SK-N-SH treated with all-trans-retinoic acid at 6 μM for 48 hours (cell line): ENCODE results near the gene POLE.

Source experiments
- ATAC-seq: fragments of 200-7000 bp; cut with Tn5 transposase; 3 replicates; pipeline ENCODE4 v1.9.1; 2020; ENCODE audit warnings: mild to moderate bottlenecking, moderate library complexity
- ARNTL ChIP-seq: fragments of 450-650 bp; formaldehyde crosslinking; IDR thresholded peaks from 2 replicates; pipeline ENCODE4 v1.5.0; 2020; ENCODE audit warnings: low read depth, mild to moderate bottlenecking, moderate library complexity, borderline replicate concordance
- BACH2 ChIP-seq: fragments of 250-450 bp; sonication (Bioruptor Pico); IDR thresholded peaks from 2 replicates; pipeline ENCODE4 v1.9.0; 2021; ENCODE audit warnings: mild to moderate bottlenecking, borderline replicate concordance
- CSDC2 ChIP-seq: fragments of 250-450 bp; sonication (Bioruptor Pico); IDR thresholded peaks from 2 replicates; pipeline ENCODE4 v1.5.0; 2020; ENCODE audit warnings: mild to moderate bottlenecking, moderate library complexity
- ESRRG ChIP-seq: fragments of 250-450 bp; sonication (Bioruptor Pico); IDR thresholded peaks from 2 replicates; pipeline ENCODE4 v1.6.1; 2021; ENCODE audit warnings: mild to moderate bottlenecking
- GLIS3 ChIP-seq: fragments of 250-450 bp; sonication (Bioruptor Pico); IDR thresholded peaks from 2 replicates; pipeline ENCODE4 v1.5.0; 2020; ENCODE audit warnings: mild to moderate bottlenecking, moderate library complexity
- ISL1 ChIP-seq: fragments of 250-450 bp; sonication (Bioruptor Pico); IDR thresholded peaks from 2 replicates; pipeline ENCODE4 v2.1.2; 2022; ENCODE audit warnings: mild to moderate bottlenecking, moderate library complexity
- OSR1 ChIP-seq: fragments of 250-450 bp; sonication (Bioruptor Pico); IDR thresholded peaks from 2 replicates; pipeline ENCODE4 v1.8.0; 2022; ENCODE audit warnings: moderate library complexity, mild to moderate bottlenecking, inconsistent platforms
- PPARA ChIP-seq: fragments of 250-450 bp; sonication (Bioruptor Pico); IDR thresholded peaks from 2 replicates; pipeline ENCODE4 v1.5.0; 2020; ENCODE audit warnings: mild to moderate bottlenecking, borderline replicate concordance
- RARB ChIP-seq: fragments of 250-450 bp; sonication (Bioruptor Pico); IDR thresholded peaks from 2 replicates; pipeline ENCODE4 v1.8.0; 2021; ENCODE audit warnings: mild to moderate bottlenecking, moderate library complexity
- SNAI2 ChIP-seq: fragments of 250-450 bp; sonication (Bioruptor Pico); IDR thresholded peaks from 2 replicates; pipeline ENCODE4 v1.5.0; 2020; ENCODE audit warnings: mild to moderate bottlenecking, moderate library complexity
- TCF4 ChIP-seq: fragments of 250-450 bp; sonication (Bioruptor Pico); IDR thresholded peaks from 2 replicates; pipeline ENCODE4 v1.8.0; 2021; ENCODE audit warnings: mild to moderate bottlenecking, moderate library complexity, borderline replicate concordance
- TOX ChIP-seq: fragments of 250-450 bp; sonication (Bioruptor Pico); IDR thresholded peaks from 2 replicates; pipeline ENCODE4 v1.8.0; 2021; ENCODE audit warnings: mild to moderate bottlenecking, moderate library complexity, borderline replicate concordance
- ZC3H10 ChIP-seq: fragments of 250-450 bp; sonication (Bioruptor Pico); IDR thresholded peaks from 2 replicates; pipeline ENCODE4 v1.5.1; 2021; ENCODE audit warnings: mild to moderate bottlenecking, moderate library complexity
- ZFP3 ChIP-seq: fragments of 250-450 bp; sonication (Bioruptor Pico); IDR thresholded peaks from 2 replicates; pipeline ENCODE4 v1.5.0; 2020; ENCODE audit warnings: mild to moderate bottlenecking, moderate library complexity
- ZFP30 ChIP-seq: fragments of 450-650 bp; formaldehyde crosslinking; IDR thresholded peaks from 2 replicates; pipeline ENCODE4 v1.5.0; 2022; ENCODE audit warnings: mild to moderate bottlenecking, moderate library complexity
- ZNF565 ChIP-seq: fragments of 450-650 bp; formaldehyde crosslinking; conservative IDR thresholded peaks from 2 replicates; pipeline ENCODE4 v1.5.0; 2020; ENCODE audit warnings: low read depth, mild to moderate bottlenecking, moderate library complexity
- ZNF70 ChIP-seq: fragments of 450-650 bp; formaldehyde crosslinking; IDR thresholded peaks from 2 replicates; pipeline ENCODE4 v1.5.0; 2020; ENCODE audit warnings: mild to moderate bottlenecking, moderate library complexity
- TF ChIP-seq, protein P1 (sequence below): fragments of 250-450 bp; sonication (Bioruptor Pico); IDR thresholded peaks from 2 replicates; pipeline ENCODE4 v1.5.1; 2020; ENCODE audit warnings: low read depth, mild to moderate bottlenecking, moderate library complexity
- TF ChIP-seq, protein P2 (sequence below): fragments of 250-450 bp; sonication (Bioruptor Pico); IDR thresholded peaks from 2 replicates; pipeline ENCODE4 v1.8.0; 2020; ENCODE audit warnings: mild to moderate bottlenecking, moderate library complexity, borderline replicate concordance
- TF ChIP-seq, protein P3 (sequence below): fragments of 250-450 bp; sonication (Bioruptor Pico); IDR thresholded peaks from 2 replicates; pipeline ENCODE4 v1.8.0; 2021; ENCODE audit warnings: low read depth, mild to moderate bottlenecking, moderate library complexity, borderline replicate concordance
- TF ChIP-seq, protein P4 (sequence below): fragments of 250-450 bp; sonication (Bioruptor Pico); IDR thresholded peaks from 2 replicates; pipeline ENCODE4 v1.5.0; 2020; ENCODE audit warnings: mild to moderate bottlenecking, moderate library complexity
- TF ChIP-seq, protein P5 (sequence below): fragments of 250-450 bp; sonication (Bioruptor Pico); IDR thresholded peaks from 2 replicates; pipeline ENCODE4 v1.5.1; 2021; ENCODE audit warnings: mild to moderate bottlenecking, moderate library complexity

POLE gene

DNA sequence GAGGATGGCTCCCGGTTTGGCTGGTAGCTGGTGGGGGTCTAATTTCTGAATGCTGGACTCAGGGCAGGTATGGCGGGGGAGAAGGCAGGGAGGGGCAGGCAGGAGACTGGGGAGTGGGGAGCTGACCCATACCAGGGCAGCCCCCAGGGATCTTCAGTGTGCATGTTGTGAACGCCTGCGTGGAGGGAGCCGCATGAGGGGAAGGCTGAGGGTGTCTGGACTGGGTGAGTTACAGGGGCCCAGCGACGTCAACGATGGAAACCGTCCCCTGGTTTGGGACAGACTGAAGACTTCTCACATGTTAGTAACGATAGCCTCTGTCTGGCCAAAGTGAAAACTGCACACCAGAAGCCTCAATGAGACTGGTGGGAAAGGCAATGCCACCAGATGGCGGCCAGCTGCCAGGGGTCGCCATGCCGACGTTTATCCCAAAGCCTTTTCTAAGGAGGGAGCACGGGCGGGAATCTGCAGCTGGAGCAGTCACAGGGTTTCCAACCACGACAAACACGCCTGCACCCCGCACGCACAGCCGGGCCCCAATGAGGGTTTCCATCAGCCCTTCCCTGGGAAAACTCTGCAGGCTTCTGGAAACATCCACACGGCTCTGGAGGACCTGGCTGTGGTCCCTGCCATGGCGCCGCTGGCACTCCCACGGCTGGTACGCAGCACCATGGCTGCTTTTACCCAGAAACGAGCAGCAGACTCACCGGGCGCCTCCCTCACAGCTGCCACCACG lies 37.5 kb upstream of the POLE start:
- ATAC-seq = no peak
- TF ChIP-seq ISL1 (CRISPR knock-in tag) = no peak
- TF ChIP-seq, protein P1, sequence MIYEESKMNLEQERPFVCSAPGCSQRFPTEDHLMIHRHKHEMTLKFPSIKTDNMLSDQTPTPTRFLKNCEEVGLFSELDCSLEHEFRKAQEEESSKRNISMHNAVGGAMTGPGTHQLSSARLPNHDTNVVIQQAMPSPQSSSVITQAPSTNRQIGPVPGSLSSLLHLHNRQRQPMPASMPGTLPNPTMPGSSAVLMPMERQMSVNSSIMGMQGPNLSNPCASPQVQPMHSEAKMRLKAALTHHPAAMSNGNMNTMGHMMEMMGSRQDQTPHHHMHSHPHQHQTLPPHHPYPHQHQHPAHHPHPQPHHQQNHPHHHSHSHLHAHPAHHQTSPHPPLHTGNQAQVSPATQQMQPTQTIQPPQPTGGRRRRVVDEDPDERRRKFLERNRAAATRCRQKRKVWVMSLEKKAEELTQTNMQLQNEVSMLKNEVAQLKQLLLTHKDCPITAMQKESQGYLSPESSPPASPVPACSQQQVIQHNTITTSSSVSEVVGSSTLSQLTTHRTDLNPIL (CRISPR knock-in tag) = no peak
- TF ChIP-seq BACH2 (CRISPR knock-in tag) = no peak
- TF ChIP-seq, all 23 proteins: peak for 0

DNA sequence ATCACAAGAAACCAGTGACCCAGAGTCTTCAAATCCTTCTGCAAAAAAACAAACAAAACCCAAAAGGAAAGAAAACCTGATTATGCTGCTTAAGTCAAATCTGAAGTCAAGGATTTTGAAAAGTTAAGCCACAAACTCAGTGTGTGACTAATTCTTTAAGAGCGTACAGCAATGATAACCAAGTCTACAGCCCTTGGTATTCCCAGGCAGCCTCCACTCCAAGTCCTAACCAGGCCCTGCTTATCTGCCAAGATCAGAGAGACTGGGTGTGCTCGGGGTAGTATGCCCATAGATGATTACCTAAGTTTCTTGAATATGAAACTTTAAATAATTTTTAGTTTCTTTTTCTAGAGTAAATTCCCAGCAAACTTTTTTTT lies 36.6 kb upstream of the POLE start:
- TF ChIP-seq GLIS3 (CRISPR knock-in tag) (no peak), ZNF565 (no peak), RARB (CRISPR knock-in tag) (no peak), SNAI2 (CRISPR knock-in tag) (no peak), OSR1 (CRISPR knock-in tag) (no peak), PPARA (CRISPR knock-in tag) (no peak), ARNTL (CRISPR knock-in tag) (no peak), CSDC2 (CRISPR knock-in tag) (no peak), ESRRG (CRISPR knock-in tag) (no peak), ZFP30 (CRISPR knock-in tag) (no peak)
- TF ChIP-seq, protein P2, sequence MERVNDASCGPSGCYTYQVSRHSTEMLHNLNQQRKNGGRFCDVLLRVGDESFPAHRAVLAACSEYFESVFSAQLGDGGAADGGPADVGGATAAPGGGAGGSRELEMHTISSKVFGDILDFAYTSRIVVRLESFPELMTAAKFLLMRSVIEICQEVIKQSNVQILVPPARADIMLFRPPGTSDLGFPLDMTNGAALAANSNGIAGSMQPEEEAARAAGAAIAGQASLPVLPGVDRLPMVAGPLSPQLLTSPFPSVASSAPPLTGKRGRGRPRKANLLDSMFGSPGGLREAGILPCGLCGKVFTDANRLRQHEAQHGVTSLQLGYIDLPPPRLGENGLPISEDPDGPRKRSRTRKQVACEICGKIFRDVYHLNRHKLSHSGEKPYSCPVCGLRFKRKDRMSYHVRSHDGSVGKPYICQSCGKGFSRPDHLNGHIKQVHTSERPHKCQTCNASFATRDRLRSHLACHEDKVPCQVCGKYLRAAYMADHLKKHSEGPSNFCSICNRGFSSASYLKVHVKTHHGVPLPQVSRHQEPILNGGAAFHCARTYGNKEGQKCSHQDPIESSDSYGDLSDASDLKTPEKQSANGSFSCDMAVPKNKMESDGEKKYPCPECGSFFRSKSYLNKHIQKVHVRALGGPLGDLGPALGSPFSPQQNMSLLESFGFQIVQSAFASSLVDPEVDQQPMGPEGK (CRISPR knock-in tag) = no peak
- TF ChIP-seq, protein P1 (CRISPR knock-in tag) = no peak
- peak; percentile 18; the same call in 1 of the 3 replicates for ATAC-seq

DNA sequence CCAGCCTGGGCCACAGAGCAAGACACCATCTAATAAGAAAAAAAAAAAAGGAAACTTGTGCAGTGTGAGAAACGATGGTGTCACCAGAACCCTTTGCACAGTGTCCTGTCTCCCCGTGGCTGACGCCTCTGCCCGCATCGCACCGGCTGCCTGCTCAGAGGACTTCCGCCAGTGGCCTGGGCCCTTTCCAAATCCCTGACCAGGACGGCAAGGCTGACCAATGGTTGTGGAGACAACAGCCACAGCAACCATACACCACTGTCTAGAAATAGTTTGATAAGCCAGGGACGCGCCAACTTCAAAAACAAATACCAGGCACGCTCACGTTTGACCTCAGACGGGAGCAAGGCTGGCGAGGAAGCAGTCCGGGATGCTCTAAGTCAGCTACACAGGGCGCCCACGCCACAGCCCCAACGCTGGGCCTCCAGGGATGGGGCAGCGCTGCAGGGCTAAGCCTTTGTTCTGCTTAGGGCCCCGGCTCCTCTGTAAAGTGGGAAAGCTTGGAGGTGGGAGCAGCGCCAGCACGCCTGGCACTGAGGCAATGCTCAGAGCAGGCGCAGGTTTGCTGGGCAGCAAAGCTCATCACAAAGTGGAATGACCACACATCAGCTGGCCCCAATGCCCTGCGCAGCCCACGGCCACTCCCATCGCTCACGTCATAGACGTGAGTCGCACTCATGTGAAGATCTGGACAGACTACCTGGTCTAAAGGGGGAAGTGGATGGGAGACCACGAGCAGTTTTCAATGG lies 36.0 kb upstream of the POLE start:
- peak; percentile 6; the same call in 2 of the 3 replicates for ATAC-seq
- no peak for TF ChIP-seq ISL1 (CRISPR knock-in tag)
- no peak for TF ChIP-seq ESRRG (CRISPR knock-in tag)
- TF ChIP-seq, protein P2 (CRISPR knock-in tag) = no peak
- TF ChIP-seq, protein P3, sequence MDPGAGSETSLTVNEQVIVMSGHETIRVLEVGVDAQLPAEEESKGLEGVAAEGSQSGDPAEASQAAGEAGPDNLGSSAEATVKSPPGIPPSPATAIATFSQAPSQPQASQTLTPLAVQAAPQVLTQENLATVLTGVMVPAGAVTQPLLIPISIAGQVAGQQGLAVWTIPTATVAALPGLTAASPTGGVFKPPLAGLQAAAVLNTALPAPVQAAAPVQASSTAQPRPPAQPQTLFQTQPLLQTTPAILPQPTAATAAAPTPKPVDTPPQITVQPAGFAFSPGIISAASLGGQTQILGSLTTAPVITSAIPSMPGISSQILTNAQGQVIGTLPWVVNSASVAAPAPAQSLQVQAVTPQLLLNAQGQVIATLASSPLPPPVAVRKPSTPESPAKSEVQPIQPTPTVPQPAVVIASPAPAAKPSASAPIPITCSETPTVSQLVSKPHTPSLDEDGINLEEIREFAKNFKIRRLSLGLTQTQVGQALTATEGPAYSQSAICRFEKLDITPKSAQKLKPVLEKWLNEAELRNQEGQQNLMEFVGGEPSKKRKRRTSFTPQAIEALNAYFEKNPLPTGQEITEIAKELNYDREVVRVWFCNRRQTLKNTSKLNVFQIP (CRISPR knock-in tag) = no peak
- TF ChIP-seq OSR1 (CRISPR knock-in tag) = no peak
- TF ChIP-seq ZFP30 (CRISPR knock-in tag) = no peak
- no peak for TF ChIP-seq ZFP3 (CRISPR knock-in tag)
- no peak for TF ChIP-seq ZNF70 (CRISPR knock-in tag)
- no peak for TF ChIP-seq GLIS3 (CRISPR knock-in tag)
- TF ChIP-seq PPARA (CRISPR knock-in tag) = no peak
- no peak for TF ChIP-seq ZNF565
- no peak for TF ChIP-seq TOX (CRISPR knock-in tag)
- TF ChIP-seq TCF4 (CRISPR knock-in tag) = no peak
- no peak for TF ChIP-seq RARB (CRISPR knock-in tag)
- TF ChIP-seq ZC3H10 (CRISPR knock-in tag) = no peak
- TF ChIP-seq, protein P4, sequence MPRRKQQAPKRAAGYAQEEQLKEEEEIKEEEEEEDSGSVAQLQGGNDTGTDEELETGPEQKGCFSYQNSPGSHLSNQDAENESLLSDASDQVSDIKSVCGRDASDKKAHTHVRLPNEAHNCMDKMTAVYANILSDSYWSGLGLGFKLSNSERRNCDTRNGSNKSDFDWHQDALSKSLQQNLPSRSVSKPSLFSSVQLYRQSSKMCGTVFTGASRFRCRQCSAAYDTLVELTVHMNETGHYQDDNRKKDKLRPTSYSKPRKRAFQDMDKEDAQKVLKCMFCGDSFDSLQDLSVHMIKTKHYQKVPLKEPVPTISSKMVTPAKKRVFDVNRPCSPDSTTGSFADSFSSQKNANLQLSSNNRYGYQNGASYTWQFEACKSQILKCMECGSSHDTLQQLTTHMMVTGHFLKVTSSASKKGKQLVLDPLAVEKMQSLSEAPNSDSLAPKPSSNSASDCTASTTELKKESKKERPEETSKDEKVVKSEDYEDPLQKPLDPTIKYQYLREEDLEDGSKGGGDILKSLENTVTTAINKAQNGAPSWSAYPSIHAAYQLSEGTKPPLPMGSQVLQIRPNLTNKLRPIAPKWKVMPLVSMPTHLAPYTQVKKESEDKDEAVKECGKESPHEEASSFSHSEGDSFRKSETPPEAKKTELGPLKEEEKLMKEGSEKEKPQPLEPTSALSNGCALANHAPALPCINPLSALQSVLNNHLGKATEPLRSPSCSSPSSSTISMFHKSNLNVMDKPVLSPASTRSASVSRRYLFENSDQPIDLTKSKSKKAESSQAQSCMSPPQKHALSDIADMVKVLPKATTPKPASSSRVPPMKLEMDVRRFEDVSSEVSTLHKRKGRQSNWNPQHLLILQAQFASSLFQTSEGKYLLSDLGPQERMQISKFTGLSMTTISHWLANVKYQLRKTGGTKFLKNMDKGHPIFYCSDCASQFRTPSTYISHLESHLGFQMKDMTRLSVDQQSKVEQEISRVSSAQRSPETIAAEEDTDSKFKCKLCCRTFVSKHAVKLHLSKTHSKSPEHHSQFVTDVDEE (CRISPR knock-in tag) = no peak
- no peak for TF ChIP-seq ARNTL (CRISPR knock-in tag)
- TF ChIP-seq, protein P5, sequence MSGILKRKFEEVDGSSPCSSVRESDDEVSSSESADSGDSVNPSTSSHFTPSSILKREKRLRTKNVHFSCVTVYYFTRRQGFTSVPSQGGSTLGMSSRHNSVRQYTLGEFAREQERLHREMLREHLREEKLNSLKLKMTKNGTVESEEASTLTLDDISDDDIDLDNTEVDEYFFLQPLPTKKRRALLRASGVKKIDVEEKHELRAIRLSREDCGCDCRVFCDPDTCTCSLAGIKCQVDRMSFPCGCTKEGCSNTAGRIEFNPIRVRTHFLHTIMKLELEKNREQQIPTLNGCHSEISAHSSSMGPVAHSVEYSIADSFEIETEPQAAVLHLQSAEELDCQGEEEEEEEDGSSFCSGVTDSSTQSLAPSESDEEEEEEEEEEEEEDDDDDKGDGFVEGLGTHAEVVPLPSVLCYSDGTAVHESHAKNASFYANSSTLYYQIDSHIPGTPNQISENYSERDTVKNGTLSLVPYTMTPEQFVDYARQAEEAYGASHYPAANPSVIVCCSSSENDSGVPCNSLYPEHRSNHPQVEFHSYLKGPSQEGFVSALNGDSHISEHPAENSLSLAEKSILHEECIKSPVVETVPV = no peak
